GM23338 (cell line): ENCODE data around the gene UGCG. TPM values are rescaled to one million over a fixed set of nuclear protein-coding genes. Genes with fewer than 3 reads are reported as not detected.

Experiments
- ATAC-seq: fragments of 200-7000 bp; cut with Tn5 transposase; 3 replicates; pipeline ENCODE4 v1.9.1; 2020
- DNase-seq: peaks from one replicate; pipeline ENCODE4 v3.0.0-alpha.2; 2015; ENCODE audit warnings: low spot score
- H2AFZ ChIP-seq: fragments of 200-600 bp; sonication (generic); 2 replicates; pipeline ENCODE4 v1.8.0; 2016; ENCODE audit warnings: antibody characterized with exemption, mild to moderate bottlenecking, moderate library complexity
- H3F3A ChIP-seq: fragments of 200-600 bp; sonication (generic); replicated peaks from 2 replicates; pipeline ENCODE4 v1.8.0; 2017; ENCODE audit warnings: antibody characterized with exemption, mixed run types, low read depth
- H3K27ac ChIP-seq: fragments of 200-600 bp; sonication (generic); 2 replicates; pipeline ENCODE4 v1.6.1; 2016; ENCODE audit warnings: low read depth
- H3K27me3 ChIP-seq: fragments of 200-600 bp; sonication (generic); 2 replicates; pipeline ENCODE4 v1.8.0; 2016; ENCODE audit warnings: mild to moderate bottlenecking, mixed run types, moderate library complexity; ENCODE audit not compliant: insufficient read depth
- H3K36me3 ChIP-seq: fragments of 200-600 bp; sonication (generic); 2 replicates; pipeline ENCODE4 v1.8.0; 2016; ENCODE audit warnings: mild to moderate bottlenecking; ENCODE audit not compliant: insufficient read depth
- H3K4me1 ChIP-seq: fragments of 200-600 bp; sonication (generic); 2 replicates; pipeline ENCODE4 v1.8.0; 2016; ENCODE audit warnings: mild to moderate bottlenecking, moderate library complexity; ENCODE audit not compliant: insufficient read depth
- H3K4me2 ChIP-seq: fragments of 200-600 bp; sonication (generic); 2 replicates; pipeline ENCODE4 v1.7.1; 2017; ENCODE audit warnings: mixed run types
- H3K4me3 ChIP-seq: fragments of 200-600 bp; sonication (generic); 2 replicates; pipeline ENCODE4 v1.6.1; 2016; ENCODE audit warnings: mixed run types
- H3K79me2 ChIP-seq: fragments of 200-600 bp; sonication (generic); replicated peaks from 2 replicates; pipeline ENCODE4 v1.8.0; 2017; ENCODE audit warnings: mild to moderate bottlenecking; ENCODE audit not compliant: insufficient read depth
- H3K9me2 ChIP-seq: fragments of 200-600 bp; sonication (generic); 2 replicates; pipeline ENCODE4 v1.8.0; 2017; ENCODE audit not compliant: insufficient read depth
- H4K20me1 ChIP-seq: fragments of 200-600 bp; sonication (generic); replicated peaks from 2 replicates; pipeline ENCODE4 v1.8.0; 2017; ENCODE audit warnings: mild to moderate bottlenecking; ENCODE audit not compliant: insufficient read depth
- H3K27ac Mint-ChIP-seq: 2 replicates; pipeline ENCODE4 v1.8.0; 2020; ENCODE audit warnings: inconsistent platforms, mild to moderate bottlenecking, moderate library complexity, mixed read lengths
- H3K27me3 Mint-ChIP-seq: 3 replicates; pipeline ENCODE4 v1.8.0; 2022; ENCODE audit warnings: low read depth, mild to moderate bottlenecking, moderate library complexity, mixed read lengths, inconsistent platforms; ENCODE audit not compliant: insufficient read depth, poor library complexity
- H3K36me3 Mint-ChIP-seq: 3 replicates; pipeline ENCODE4 v1.8.0; 2021; ENCODE audit warnings: low read depth, mild to moderate bottlenecking, inconsistent platforms, moderate library complexity, mixed read lengths
- H3K4me1 Mint-ChIP-seq: 3 replicates; pipeline ENCODE4 v1.8.0; 2020; ENCODE audit warnings: mild to moderate bottlenecking, inconsistent platforms, mixed read lengths
- H3K4me3 Mint-ChIP-seq: 3 replicates; pipeline ENCODE4 v1.8.0; 2021; ENCODE audit warnings: moderate library complexity, mild to moderate bottlenecking, inconsistent platforms, mixed read lengths
- H3K9me3 Mint-ChIP-seq: 3 replicates; pipeline ENCODE4 v1.8.0; 2020; ENCODE audit warnings: moderate library complexity, mild to moderate bottlenecking, inconsistent platforms, mixed read lengths
- CREB1 ChIP-seq: fragments of 250-450 bp; sonication (Bioruptor Pico); IDR thresholded peaks from 2 replicates; pipeline ENCODE4 v1.5.0; 2020; ENCODE audit warnings: low read depth, mild to moderate bottlenecking, moderate library complexity
- EZH2phosphoT487 ChIP-seq: fragments of 200-600 bp; sonication (generic); IDR thresholded peaks from one replicate; pipeline ENCODE4 v1.8.1; 2018; ENCODE audit warnings: antibody characterized with exemption; ENCODE audit not compliant: unreplicated experiment
- JUNB ChIP-seq: IDR thresholded peaks from one replicate; pipeline ENCODE4 v1.6.1; 2016; ENCODE audit warnings: antibody characterized with exemption; ENCODE audit not compliant: unreplicated experiment
- POLR2AphosphoS5 ChIP-seq: IDR thresholded peaks from 2 replicates; pipeline ENCODE4 v1.6.1; 2016; ENCODE audit warnings: antibody characterized with exemption, low read depth
- STAT1 ChIP-seq: IDR thresholded peaks from one replicate; pipeline ENCODE4 v1.6.1; 2016; ENCODE audit warnings: antibody characterized with exemption; ENCODE audit not compliant: unreplicated experiment
- ZNF114 ChIP-seq: fragments of 250-450 bp; sonication (Bioruptor Pico); IDR thresholded peaks from 2 replicates; pipeline ENCODE4 v1.5.0; 2020; ENCODE audit warnings: mild to moderate bottlenecking, moderate library complexity
- ZNF331 ChIP-seq: fragments of 250-450 bp; sonication (Bioruptor Pico); IDR thresholded peaks from 2 replicates; pipeline ENCODE4 v1.5.0; 2020; ENCODE audit warnings: low read depth, mild to moderate bottlenecking, moderate library complexity
- polyA plus RNA-seq: library from polyadenylated mRNA; unstranded; fragments of >200 nt; fragmentation: Nextera tagmentation; extraction: Ambion mirVana; gene quantifications from 2 replicates; pipeline ENCODE4 v1.2.1, GENCODE V29; 2016
- total RNA-seq: library from RNA; depleted of rRNA; stranded (reverse); fragments of >200 nt; shearing (Covaris generic); gene quantifications from 2 replicates; pipeline ENCODE4 v1.2.3, GENCODE V29; 2014
- TF ChIP-seq, protein P1 (sequence below): IDR thresholded peaks from one replicate; pipeline ENCODE4 v1.6.1; 2018; ENCODE audit warnings: antibody characterized with exemption; ENCODE audit not compliant: unreplicated experiment
- TF ChIP-seq, protein P2 (sequence below): fragments of 250-450 bp; sonication (Bioruptor Pico); IDR thresholded peaks from 2 replicates; pipeline ENCODE4 v1.5.0; 2020; ENCODE audit warnings: mild to moderate bottlenecking, moderate library complexity
- TF ChIP-seq, protein P3 (sequence below), 2 experiments: fragments of 200-600 bp in 1 of 2; sonication (generic) in 1 of 2; conservative IDR thresholded peaks; 2 replicates each; pipeline versions ENCODE4 v1.5.1 to v1.6.1; 2016 to 2017; ENCODE audit warnings: antibody characterized with exemption in 2 of 2, low read depth in 2 of 2, mild to moderate bottlenecking in 2 of 2, moderate library complexity in 1 of 2

Gene UGCG
- total and polyA plus RNA-seq, 2 experiments from 2014 or later = 30.4 to 44.9 TPM

DNA sequence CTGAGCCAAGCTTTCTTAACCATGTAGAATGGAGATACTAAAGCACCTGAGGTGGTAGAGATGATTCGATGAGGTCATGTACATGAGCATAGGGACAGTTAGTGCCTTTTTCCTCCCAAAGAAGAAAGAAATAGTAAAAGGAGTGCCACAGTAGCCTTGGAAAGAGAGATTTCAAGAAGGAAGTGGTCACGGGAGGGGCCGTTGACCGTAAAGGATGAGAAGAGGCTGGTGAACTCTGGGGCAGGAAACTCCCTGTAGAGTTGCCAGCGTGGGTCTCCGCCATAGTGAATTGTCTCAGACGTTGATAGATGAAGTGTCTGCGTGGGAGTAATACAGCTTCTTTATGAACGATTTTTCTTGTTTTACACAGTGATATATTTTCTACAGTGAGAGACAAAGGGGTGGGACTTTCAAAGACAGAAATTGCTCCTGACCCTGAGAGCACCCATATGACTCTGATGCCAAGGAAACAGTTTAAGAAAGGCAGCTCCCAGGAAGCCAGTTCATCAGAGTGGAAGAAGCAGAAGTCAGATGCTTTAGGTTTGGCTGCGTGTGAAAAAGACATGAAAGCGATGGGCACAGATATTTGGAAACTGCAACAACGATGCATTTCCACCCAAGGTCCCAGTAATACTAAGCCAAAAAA is 41.3 kb downstream of the UGCG start:
- no peak overlapping the region for H3K4me2 ChIP-seq
- H3K79me2 ChIP-seq = no peaks in the 10 kb centered on the region
- no peaks in the 10 kb centered on the region for H3K4me1 ChIP-seq
- H4K20me1 ChIP-seq = no peaks in the 10 kb centered on the region
- ATAC-seq (no peak), DNase-seq (no peak)
- Mint-ChIP-seq H3K27me3 (peaks cover 6% of the 10 kb centered on the region), H3K36me3 (peaks cover 6% of the 10 kb centered on the region; the same call in 2 of the 3 replicates), H3K4me1 (peaks cover 10% of the 10 kb centered on the region; the same call in 2 of the 3 replicates), H3K4me3 (no peak overlapping the region), H3K27ac (no peak overlapping the region), H3K9me3 (no peaks in the 10 kb centered on the region)
- no peaks in the 10 kb centered on the region for H3K36me3 ChIP-seq
- no peak overlapping the region for H2AFZ ChIP-seq
- H3K9me2 ChIP-seq = no peaks in the 10 kb centered on the region
- TF ChIP-seq, protein P1, sequence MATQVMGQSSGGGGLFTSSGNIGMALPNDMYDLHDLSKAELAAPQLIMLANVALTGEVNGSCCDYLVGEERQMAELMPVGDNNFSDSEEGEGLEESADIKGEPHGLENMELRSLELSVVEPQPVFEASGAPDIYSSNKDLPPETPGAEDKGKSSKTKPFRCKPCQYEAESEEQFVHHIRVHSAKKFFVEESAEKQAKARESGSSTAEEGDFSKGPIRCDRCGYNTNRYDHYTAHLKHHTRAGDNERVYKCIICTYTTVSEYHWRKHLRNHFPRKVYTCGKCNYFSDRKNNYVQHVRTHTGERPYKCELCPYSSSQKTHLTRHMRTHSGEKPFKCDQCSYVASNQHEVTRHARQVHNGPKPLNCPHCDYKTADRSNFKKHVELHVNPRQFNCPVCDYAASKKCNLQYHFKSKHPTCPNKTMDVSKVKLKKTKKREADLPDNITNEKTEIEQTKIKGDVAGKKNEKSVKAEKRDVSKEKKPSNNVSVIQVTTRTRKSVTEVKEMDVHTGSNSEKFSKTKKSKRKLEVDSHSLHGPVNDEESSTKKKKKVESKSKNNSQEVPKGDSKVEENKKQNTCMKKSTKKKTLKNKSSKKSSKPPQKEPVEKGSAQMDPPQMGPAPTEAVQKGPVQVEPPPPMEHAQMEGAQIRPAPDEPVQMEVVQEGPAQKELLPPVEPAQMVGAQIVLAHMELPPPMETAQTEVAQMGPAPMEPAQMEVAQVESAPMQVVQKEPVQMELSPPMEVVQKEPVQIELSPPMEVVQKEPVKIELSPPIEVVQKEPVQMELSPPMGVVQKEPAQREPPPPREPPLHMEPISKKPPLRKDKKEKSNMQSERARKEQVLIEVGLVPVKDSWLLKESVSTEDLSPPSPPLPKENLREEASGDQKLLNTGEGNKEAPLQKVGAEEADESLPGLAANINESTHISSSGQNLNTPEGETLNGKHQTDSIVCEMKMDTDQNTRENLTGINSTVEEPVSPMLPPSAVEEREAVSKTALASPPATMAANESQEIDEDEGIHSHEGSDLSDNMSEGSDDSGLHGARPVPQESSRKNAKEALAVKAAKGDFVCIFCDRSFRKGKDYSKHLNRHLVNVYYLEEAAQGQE = no peak
- TF ChIP-seq CREB1 (CRISPR knock-in tag) = no peak
- no peak for TF ChIP-seq ZNF114 (CRISPR knock-in tag)
- TF ChIP-seq, protein P2, sequence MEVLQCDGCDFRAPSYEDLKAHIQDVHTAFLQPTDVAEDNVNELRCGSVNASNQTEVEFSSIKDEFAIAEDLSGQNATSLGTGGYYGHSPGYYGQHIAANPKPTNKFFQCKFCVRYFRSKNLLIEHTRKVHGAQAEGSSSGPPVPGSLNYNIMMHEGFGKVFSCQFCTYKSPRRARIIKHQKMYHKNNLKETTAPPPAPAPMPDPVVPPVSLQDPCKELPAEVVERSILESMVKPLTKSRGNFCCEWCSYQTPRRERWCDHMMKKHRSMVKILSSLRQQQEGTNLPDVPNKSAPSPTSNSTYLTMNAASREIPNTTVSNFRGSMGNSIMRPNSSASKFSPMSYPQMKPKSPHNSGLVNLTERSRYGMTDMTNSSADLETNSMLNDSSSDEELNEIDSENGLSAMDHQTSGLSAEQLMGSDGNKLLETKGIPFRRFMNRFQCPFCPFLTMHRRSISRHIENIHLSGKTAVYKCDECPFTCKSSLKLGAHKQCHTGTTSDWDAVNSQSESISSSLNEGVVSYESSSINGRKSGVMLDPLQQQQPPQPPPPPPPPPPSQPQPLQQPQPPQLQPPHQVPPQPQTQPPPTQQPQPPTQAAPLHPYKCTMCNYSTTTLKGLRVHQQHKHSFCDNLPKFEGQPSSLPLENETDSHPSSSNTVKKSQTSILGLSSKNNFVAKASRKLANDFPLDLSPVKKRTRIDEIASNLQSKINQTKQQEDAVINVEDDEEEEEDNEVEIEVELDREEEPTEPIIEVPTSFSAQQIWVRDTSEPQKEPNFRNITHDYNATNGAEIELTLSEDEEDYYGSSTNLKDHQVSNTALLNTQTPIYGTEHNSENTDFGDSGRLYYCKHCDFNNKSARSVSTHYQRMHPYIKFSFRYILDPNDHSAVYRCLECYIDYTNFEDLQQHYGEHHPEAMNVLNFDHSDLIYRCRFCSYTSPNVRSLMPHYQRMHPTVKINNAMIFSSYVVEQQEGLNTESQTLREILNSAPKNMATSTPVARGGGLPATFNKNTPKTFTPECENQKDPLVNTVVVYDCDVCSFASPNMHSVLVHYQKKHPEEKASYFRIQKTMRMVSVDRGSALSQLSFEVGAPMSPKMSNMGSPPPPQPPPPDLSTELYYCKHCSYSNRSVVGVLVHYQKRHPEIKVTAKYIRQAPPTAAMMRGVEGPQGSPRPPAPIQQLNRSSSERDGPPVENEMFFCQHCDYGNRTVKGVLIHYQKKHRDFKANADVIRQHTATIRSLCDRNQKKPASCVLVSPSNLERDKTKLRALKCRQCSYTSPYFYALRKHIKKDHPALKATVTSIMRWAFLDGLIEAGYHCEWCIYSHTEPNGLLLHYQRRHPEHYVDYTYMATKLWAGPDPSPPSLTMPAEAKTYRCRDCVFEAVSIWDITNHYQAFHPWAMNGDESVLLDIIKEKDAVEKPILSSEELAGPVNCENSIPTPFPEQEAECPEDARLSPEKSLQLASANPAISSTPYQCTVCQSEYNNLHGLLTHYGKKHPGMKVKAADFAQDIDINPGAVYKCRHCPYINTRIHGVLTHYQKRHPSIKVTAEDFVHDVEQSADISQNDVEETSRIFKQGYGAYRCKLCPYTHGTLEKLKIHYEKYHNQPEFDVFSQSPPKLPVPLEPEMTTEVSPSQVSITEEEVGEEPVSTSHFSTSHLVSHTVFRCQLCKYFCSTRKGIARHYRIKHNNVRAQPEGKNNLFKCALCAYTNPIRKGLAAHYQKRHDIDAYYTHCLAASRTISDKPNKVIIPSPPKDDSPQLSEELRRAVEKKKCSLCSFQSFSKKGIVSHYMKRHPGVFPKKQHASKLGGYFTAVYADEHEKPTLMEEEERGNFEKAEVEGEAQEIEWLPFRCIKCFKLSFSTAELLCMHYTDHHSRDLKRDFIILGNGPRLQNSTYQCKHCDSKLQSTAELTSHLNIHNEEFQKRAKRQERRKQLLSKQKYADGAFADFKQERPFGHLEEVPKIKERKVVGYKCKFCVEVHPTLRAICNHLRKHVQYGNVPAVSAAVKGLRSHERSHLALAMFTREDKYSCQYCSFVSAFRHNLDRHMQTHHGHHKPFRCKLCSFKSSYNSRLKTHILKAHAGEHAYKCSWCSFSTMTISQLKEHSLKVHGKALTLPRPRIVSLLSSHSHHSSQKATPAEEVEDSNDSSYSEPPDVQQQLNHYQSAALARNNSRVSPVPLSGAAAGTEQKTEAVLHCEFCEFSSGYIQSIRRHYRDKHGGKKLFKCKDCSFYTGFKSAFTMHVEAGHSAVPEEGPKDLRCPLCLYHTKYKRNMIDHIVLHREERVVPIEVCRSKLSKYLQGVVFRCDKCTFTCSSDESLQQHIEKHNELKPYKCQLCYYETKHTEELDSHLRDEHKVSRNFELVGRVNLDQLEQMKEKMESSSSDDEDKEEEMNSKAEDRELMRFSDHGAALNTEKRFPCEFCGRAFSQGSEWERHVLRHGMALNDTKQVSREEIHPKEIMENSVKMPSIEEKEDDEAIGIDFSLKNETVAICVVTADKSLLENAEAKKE (CRISPR knock-in tag) = no peak
- TF ChIP-seq EZH2phosphoT487 = no peak
- TF ChIP-seq JUNB = no peak
- TF ChIP-seq, protein P3, sequence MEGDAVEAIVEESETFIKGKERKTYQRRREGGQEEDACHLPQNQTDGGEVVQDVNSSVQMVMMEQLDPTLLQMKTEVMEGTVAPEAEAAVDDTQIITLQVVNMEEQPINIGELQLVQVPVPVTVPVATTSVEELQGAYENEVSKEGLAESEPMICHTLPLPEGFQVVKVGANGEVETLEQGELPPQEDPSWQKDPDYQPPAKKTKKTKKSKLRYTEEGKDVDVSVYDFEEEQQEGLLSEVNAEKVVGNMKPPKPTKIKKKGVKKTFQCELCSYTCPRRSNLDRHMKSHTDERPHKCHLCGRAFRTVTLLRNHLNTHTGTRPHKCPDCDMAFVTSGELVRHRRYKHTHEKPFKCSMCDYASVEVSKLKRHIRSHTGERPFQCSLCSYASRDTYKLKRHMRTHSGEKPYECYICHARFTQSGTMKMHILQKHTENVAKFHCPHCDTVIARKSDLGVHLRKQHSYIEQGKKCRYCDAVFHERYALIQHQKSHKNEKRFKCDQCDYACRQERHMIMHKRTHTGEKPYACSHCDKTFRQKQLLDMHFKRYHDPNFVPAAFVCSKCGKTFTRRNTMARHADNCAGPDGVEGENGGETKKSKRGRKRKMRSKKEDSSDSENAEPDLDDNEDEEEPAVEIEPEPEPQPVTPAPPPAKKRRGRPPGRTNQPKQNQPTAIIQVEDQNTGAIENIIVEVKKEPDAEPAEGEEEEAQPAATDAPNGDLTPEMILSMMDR (conservative IDR thresholded peaks at IDR 0.05; ENCODE audit: low read depth in 2 of 2) = no peak
- no peak for TF ChIP-seq STAT1
- no peak for TF ChIP-seq ZNF331
- TF ChIP-seq POLR2AphosphoS5 = no peak
- H3F3A ChIP-seq = no peaks in the 10 kb centered on the region
- no peaks in the 10 kb centered on the region for H3K27me3 ChIP-seq
- no peak overlapping the region for H3K4me3 ChIP-seq
- no peak overlapping the region for H3K27ac ChIP-seq
